Measurements from ENCODE around the gene TMPRSS13.

DNA sequence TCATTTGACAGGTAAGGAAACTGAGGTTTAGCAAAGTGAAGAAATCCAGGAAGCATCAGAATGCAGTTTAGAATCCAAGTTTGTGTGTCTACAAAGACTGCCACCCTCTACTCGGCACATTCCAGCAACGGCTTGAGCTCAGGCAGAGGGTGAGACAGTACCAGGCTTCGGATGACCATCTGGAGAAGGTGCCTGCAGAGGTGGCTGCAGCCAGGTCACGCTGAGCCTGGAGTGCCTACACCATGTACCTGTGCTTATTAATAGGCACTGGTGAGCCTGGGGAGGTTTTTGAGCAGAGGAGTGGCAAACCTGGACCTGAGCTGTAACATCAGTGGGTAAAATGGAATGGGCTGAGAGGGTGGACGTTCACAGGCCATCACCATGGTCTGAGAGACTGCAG, 57.4 kb downstream of the TMPRSS13 start:
- TF ChIP-seq CTCF (IDR thresholded peaks at IDR 0.05) (no peak), POLR2AphosphoS5 (IDR thresholded peaks at IDR 0.05) (no peak), POLR2A (IDR thresholded peaks at IDR 0.05; ENCODE audit: low read depth) (no peak)
